GM23338 (cell line): Measurements from ENCODE around the gene RRAD. TPM values are rescaled to one million over a fixed set of nuclear protein-coding genes. Genes with fewer than 3 reads are reported as not detected.

Experiments used
- ATAC-seq: fragments of 200-7000 bp; cut with Tn5 transposase; 3 replicates; pipeline ENCODE4 v1.9.1; 2020
- DNase-seq: peaks from one replicate; pipeline ENCODE4 v3.0.0-alpha.2; 2015; ENCODE audit warnings: low spot score
- H2AFZ ChIP-seq: fragments of 200-600 bp; sonication (generic); 2 replicates; pipeline ENCODE4 v1.8.0; 2016; ENCODE audit warnings: antibody characterized with exemption, mild to moderate bottlenecking, moderate library complexity
- H3F3A ChIP-seq: fragments of 200-600 bp; sonication (generic); replicated peaks from 2 replicates; pipeline ENCODE4 v1.8.0; 2017; ENCODE audit warnings: antibody characterized with exemption, mixed run types, low read depth
- H3K27ac ChIP-seq: fragments of 200-600 bp; sonication (generic); 2 replicates; pipeline ENCODE4 v1.6.1; 2016; ENCODE audit warnings: low read depth
- H3K27me3 ChIP-seq: fragments of 200-600 bp; sonication (generic); 2 replicates; pipeline ENCODE4 v1.8.0; 2016; ENCODE audit warnings: mild to moderate bottlenecking, mixed run types, moderate library complexity; ENCODE audit not compliant: insufficient read depth
- H3K36me3 ChIP-seq: fragments of 200-600 bp; sonication (generic); 2 replicates; pipeline ENCODE4 v1.8.0; 2016; ENCODE audit warnings: mild to moderate bottlenecking; ENCODE audit not compliant: insufficient read depth
- H3K4me1 ChIP-seq: fragments of 200-600 bp; sonication (generic); 2 replicates; pipeline ENCODE4 v1.8.0; 2016; ENCODE audit warnings: mild to moderate bottlenecking, moderate library complexity; ENCODE audit not compliant: insufficient read depth
- H3K4me2 ChIP-seq: fragments of 200-600 bp; sonication (generic); 2 replicates; pipeline ENCODE4 v1.7.1; 2017; ENCODE audit warnings: mixed run types
- H3K4me3 ChIP-seq: fragments of 200-600 bp; sonication (generic); 2 replicates; pipeline ENCODE4 v1.6.1; 2016; ENCODE audit warnings: mixed run types
- H3K79me2 ChIP-seq: fragments of 200-600 bp; sonication (generic); replicated peaks from 2 replicates; pipeline ENCODE4 v1.8.0; 2017; ENCODE audit warnings: mild to moderate bottlenecking; ENCODE audit not compliant: insufficient read depth
- H3K9me2 ChIP-seq: fragments of 200-600 bp; sonication (generic); 2 replicates; pipeline ENCODE4 v1.8.0; 2017; ENCODE audit not compliant: insufficient read depth
- H4K20me1 ChIP-seq: fragments of 200-600 bp; sonication (generic); replicated peaks from 2 replicates; pipeline ENCODE4 v1.8.0; 2017; ENCODE audit warnings: mild to moderate bottlenecking; ENCODE audit not compliant: insufficient read depth
- H3K27ac Mint-ChIP-seq: 2 replicates; pipeline ENCODE4 v1.8.0; 2020; ENCODE audit warnings: inconsistent platforms, mild to moderate bottlenecking, moderate library complexity, mixed read lengths
- H3K27me3 Mint-ChIP-seq: 3 replicates; pipeline ENCODE4 v1.8.0; 2022; ENCODE audit warnings: low read depth, mild to moderate bottlenecking, moderate library complexity, mixed read lengths, inconsistent platforms; ENCODE audit not compliant: insufficient read depth, poor library complexity
- H3K36me3 Mint-ChIP-seq: 3 replicates; pipeline ENCODE4 v1.8.0; 2021; ENCODE audit warnings: low read depth, mild to moderate bottlenecking, inconsistent platforms, moderate library complexity, mixed read lengths
- H3K4me1 Mint-ChIP-seq: 3 replicates; pipeline ENCODE4 v1.8.0; 2020; ENCODE audit warnings: mild to moderate bottlenecking, inconsistent platforms, mixed read lengths
- H3K4me3 Mint-ChIP-seq: 3 replicates; pipeline ENCODE4 v1.8.0; 2021; ENCODE audit warnings: moderate library complexity, mild to moderate bottlenecking, inconsistent platforms, mixed read lengths
- H3K9me3 Mint-ChIP-seq: 3 replicates; pipeline ENCODE4 v1.8.0; 2020; ENCODE audit warnings: moderate library complexity, mild to moderate bottlenecking, inconsistent platforms, mixed read lengths
- CREB1 ChIP-seq: fragments of 250-450 bp; sonication (Bioruptor Pico); IDR thresholded peaks from 2 replicates; pipeline ENCODE4 v1.5.0; 2020; ENCODE audit warnings: low read depth, mild to moderate bottlenecking, moderate library complexity
- EZH2phosphoT487 ChIP-seq: fragments of 200-600 bp; sonication (generic); IDR thresholded peaks from one replicate; pipeline ENCODE4 v1.8.1; 2018; ENCODE audit warnings: antibody characterized with exemption; ENCODE audit not compliant: unreplicated experiment
- JUNB ChIP-seq: IDR thresholded peaks from one replicate; pipeline ENCODE4 v1.6.1; 2016; ENCODE audit warnings: antibody characterized with exemption; ENCODE audit not compliant: unreplicated experiment
- POLR2AphosphoS5 ChIP-seq: IDR thresholded peaks from 2 replicates; pipeline ENCODE4 v1.6.1; 2016; ENCODE audit warnings: antibody characterized with exemption, low read depth
- STAT1 ChIP-seq: IDR thresholded peaks from one replicate; pipeline ENCODE4 v1.6.1; 2016; ENCODE audit warnings: antibody characterized with exemption; ENCODE audit not compliant: unreplicated experiment
- ZNF114 ChIP-seq: fragments of 250-450 bp; sonication (Bioruptor Pico); IDR thresholded peaks from 2 replicates; pipeline ENCODE4 v1.5.0; 2020; ENCODE audit warnings: mild to moderate bottlenecking, moderate library complexity
- ZNF331 ChIP-seq: fragments of 250-450 bp; sonication (Bioruptor Pico); IDR thresholded peaks from 2 replicates; pipeline ENCODE4 v1.5.0; 2020; ENCODE audit warnings: low read depth, mild to moderate bottlenecking, moderate library complexity
- polyA plus RNA-seq: library from polyadenylated mRNA; unstranded; fragments of >200 nt; fragmentation: Nextera tagmentation; extraction: Ambion mirVana; gene quantifications from 2 replicates; pipeline ENCODE4 v1.2.1, GENCODE V29; 2016
- total RNA-seq: library from RNA; depleted of rRNA; stranded (reverse); fragments of >200 nt; shearing (Covaris generic); gene quantifications from 2 replicates; pipeline ENCODE4 v1.2.3, GENCODE V29; 2014
- TF ChIP-seq, protein P1 (sequence below): IDR thresholded peaks from 2 replicates; pipeline ENCODE4 v1.6.1; 2016; ENCODE audit warnings: antibody characterized with exemption
- TF ChIP-seq, protein P2 (sequence below): fragments of 250-450 bp; sonication (Bioruptor Pico); IDR thresholded peaks from 2 replicates; pipeline ENCODE4 v1.5.0; 2020; ENCODE audit warnings: mild to moderate bottlenecking, moderate library complexity
- TF ChIP-seq, protein P3 (sequence below): IDR thresholded peaks from one replicate; pipeline ENCODE4 v1.6.1; 2018; ENCODE audit warnings: antibody characterized with exemption; ENCODE audit not compliant: unreplicated experiment

Gene RRAD
- total and polyA plus RNA-seq, 2 experiments from 2014 or later, result 0.18 TPM; not detected in 1

DNA sequence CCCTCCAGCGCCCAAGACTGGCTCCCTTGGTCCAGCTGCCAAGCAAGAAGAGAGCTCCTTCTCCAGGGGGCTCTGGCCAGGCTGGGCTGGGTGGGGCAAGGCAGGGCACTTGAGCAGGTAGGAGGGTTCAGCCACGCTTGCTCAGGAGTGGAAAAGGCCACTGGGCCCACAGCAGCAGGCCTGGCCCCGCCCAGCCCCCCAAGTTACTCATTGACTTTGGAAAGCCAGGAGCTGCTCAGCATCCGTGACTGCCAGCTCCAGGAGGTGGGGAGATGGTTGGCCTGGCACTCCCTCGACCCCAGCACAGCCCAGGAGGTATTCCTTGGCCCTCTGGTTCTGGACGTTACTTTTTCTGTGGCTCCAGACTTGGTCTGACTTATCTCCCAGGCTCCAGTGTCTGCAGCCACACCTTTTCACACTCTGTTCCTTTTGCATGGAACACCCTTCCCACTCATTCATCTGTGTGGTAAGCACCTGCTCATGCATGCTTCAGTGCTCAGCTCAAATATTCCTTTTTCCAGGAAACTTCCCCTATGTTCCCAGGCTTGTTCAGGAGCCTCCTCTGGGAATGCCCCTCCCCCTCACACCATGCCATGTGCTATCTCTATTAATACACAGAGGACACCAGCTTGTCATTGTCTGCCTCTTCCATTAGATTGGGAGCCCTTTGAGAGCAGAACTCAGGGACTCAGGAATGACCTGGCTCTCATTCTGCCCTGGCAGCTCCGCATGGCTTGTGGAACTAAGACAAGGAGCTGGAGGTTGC is 6.3 kb downstream of the RRAD start, which contains the start of gene CDH16:
TSS of gene CDH16 (minus strand) at position 83 of the 766 bp plus-strand sequence. CDS start 820 bp downstream, outside the sequence.
- peaks cover 12% of the 10 kb centered on the region for H3K27me3 ChIP-seq
- no peak within 1 kb of the TSS for H3K4me2 ChIP-seq
- H3K4me1 ChIP-seq, result no peaks in the 10 kb centered on the region
- Mint-ChIP-seq H3K36me3 (no peaks in the 10 kb centered on the region), H3K9me3 (no peaks in the 10 kb centered on the region), H3K27ac (no peak within 1 kb of the TSS), H3K4me3 (no peak within 1 kb of the TSS), H3K27me3 (peaks cover 15% of the 10 kb centered on the region), H3K4me1 (no peaks in the 10 kb centered on the region; the same call in 2 of the 3 replicates)
- H3K79me2 ChIP-seq, result no peaks in the 10 kb centered on the region
- no peaks in the 10 kb centered on the region for H3K9me2 ChIP-seq
- TF ChIP-seq EZH2phosphoT487 (no peak), STAT1 (no peak), POLR2AphosphoS5 (no peak)
- no peak within 1 kb of the TSS for H3K27ac ChIP-seq
- H3F3A ChIP-seq, result no peaks in the 10 kb centered on the region
- H3K4me3 ChIP-seq, result no peak within 1 kb of the TSS
- no peaks in the 10 kb centered on the region for H4K20me1 ChIP-seq
- H3K36me3 ChIP-seq, result no peaks in the 10 kb centered on the region
- ATAC-seq (no peak), DNase-seq (no peak)
- H2AFZ ChIP-seq, result no peak within 1 kb of the TSS

DNA sequence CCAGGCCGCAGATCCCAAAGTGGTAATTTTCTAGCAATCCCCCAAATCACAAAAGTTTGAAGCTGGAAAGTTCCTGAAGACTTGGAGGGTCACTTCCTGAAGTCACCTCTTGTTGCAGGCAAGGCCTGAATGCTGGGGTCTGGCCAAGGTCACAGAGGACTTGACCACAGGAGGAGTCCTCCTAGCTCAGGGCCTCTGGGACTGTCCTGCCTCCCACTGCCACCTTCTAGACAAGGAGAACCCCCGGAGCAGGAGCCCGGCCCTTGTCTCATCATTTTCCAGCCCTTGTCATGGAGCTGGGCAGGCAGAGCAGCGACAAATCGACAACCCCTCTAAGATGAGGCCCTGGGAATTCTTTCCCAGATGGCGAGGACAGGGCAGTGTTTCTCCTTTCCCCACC is 7.0 kb downstream of the RRAD start:
- H3K27ac ChIP-seq, result no peak overlapping the region
- H3K4me1 ChIP-seq, result no peaks in the 10 kb centered on the region
- H2AFZ ChIP-seq, result no peak overlapping the region
- ATAC-seq, result no peak
- no peaks in the 10 kb centered on the region for H3F3A ChIP-seq
- peaks cover 5% of the 10 kb centered on the region for H3K27me3 ChIP-seq
- Mint-ChIP-seq H3K36me3 (no peaks in the 10 kb centered on the region), H3K9me3 (no peaks in the 10 kb centered on the region), H3K27me3 (peaks cover 11% of the 10 kb centered on the region), H3K27ac (no peak overlapping the region), H3K4me1 (no peaks in the 10 kb centered on the region; the same call in 2 of the 3 replicates), H3K4me3 (no peak overlapping the region)
- no peak overlapping the region for H3K4me2 ChIP-seq
- DNase-seq, result no peak
- no peaks in the 10 kb centered on the region for H4K20me1 ChIP-seq
- no peak for TF ChIP-seq STAT1
- no peak for TF ChIP-seq EZH2phosphoT487
- TF ChIP-seq, protein P1, sequence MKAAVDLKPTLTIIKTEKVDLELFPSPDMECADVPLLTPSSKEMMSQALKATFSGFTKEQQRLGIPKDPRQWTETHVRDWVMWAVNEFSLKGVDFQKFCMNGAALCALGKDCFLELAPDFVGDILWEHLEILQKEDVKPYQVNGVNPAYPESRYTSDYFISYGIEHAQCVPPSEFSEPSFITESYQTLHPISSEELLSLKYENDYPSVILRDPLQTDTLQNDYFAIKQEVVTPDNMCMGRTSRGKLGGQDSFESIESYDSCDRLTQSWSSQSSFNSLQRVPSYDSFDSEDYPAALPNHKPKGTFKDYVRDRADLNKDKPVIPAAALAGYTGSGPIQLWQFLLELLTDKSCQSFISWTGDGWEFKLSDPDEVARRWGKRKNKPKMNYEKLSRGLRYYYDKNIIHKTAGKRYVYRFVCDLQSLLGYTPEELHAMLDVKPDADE, result no peak
- TF ChIP-seq, protein P2, sequence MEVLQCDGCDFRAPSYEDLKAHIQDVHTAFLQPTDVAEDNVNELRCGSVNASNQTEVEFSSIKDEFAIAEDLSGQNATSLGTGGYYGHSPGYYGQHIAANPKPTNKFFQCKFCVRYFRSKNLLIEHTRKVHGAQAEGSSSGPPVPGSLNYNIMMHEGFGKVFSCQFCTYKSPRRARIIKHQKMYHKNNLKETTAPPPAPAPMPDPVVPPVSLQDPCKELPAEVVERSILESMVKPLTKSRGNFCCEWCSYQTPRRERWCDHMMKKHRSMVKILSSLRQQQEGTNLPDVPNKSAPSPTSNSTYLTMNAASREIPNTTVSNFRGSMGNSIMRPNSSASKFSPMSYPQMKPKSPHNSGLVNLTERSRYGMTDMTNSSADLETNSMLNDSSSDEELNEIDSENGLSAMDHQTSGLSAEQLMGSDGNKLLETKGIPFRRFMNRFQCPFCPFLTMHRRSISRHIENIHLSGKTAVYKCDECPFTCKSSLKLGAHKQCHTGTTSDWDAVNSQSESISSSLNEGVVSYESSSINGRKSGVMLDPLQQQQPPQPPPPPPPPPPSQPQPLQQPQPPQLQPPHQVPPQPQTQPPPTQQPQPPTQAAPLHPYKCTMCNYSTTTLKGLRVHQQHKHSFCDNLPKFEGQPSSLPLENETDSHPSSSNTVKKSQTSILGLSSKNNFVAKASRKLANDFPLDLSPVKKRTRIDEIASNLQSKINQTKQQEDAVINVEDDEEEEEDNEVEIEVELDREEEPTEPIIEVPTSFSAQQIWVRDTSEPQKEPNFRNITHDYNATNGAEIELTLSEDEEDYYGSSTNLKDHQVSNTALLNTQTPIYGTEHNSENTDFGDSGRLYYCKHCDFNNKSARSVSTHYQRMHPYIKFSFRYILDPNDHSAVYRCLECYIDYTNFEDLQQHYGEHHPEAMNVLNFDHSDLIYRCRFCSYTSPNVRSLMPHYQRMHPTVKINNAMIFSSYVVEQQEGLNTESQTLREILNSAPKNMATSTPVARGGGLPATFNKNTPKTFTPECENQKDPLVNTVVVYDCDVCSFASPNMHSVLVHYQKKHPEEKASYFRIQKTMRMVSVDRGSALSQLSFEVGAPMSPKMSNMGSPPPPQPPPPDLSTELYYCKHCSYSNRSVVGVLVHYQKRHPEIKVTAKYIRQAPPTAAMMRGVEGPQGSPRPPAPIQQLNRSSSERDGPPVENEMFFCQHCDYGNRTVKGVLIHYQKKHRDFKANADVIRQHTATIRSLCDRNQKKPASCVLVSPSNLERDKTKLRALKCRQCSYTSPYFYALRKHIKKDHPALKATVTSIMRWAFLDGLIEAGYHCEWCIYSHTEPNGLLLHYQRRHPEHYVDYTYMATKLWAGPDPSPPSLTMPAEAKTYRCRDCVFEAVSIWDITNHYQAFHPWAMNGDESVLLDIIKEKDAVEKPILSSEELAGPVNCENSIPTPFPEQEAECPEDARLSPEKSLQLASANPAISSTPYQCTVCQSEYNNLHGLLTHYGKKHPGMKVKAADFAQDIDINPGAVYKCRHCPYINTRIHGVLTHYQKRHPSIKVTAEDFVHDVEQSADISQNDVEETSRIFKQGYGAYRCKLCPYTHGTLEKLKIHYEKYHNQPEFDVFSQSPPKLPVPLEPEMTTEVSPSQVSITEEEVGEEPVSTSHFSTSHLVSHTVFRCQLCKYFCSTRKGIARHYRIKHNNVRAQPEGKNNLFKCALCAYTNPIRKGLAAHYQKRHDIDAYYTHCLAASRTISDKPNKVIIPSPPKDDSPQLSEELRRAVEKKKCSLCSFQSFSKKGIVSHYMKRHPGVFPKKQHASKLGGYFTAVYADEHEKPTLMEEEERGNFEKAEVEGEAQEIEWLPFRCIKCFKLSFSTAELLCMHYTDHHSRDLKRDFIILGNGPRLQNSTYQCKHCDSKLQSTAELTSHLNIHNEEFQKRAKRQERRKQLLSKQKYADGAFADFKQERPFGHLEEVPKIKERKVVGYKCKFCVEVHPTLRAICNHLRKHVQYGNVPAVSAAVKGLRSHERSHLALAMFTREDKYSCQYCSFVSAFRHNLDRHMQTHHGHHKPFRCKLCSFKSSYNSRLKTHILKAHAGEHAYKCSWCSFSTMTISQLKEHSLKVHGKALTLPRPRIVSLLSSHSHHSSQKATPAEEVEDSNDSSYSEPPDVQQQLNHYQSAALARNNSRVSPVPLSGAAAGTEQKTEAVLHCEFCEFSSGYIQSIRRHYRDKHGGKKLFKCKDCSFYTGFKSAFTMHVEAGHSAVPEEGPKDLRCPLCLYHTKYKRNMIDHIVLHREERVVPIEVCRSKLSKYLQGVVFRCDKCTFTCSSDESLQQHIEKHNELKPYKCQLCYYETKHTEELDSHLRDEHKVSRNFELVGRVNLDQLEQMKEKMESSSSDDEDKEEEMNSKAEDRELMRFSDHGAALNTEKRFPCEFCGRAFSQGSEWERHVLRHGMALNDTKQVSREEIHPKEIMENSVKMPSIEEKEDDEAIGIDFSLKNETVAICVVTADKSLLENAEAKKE (CRISPR knock-in tag), result no peak
- no peak for TF ChIP-seq JUNB
- no peak for TF ChIP-seq ZNF331 (CRISPR knock-in tag)
- no peak for TF ChIP-seq CREB1 (CRISPR knock-in tag)
- no peak for TF ChIP-seq ZNF114
- TF ChIP-seq, protein P3, sequence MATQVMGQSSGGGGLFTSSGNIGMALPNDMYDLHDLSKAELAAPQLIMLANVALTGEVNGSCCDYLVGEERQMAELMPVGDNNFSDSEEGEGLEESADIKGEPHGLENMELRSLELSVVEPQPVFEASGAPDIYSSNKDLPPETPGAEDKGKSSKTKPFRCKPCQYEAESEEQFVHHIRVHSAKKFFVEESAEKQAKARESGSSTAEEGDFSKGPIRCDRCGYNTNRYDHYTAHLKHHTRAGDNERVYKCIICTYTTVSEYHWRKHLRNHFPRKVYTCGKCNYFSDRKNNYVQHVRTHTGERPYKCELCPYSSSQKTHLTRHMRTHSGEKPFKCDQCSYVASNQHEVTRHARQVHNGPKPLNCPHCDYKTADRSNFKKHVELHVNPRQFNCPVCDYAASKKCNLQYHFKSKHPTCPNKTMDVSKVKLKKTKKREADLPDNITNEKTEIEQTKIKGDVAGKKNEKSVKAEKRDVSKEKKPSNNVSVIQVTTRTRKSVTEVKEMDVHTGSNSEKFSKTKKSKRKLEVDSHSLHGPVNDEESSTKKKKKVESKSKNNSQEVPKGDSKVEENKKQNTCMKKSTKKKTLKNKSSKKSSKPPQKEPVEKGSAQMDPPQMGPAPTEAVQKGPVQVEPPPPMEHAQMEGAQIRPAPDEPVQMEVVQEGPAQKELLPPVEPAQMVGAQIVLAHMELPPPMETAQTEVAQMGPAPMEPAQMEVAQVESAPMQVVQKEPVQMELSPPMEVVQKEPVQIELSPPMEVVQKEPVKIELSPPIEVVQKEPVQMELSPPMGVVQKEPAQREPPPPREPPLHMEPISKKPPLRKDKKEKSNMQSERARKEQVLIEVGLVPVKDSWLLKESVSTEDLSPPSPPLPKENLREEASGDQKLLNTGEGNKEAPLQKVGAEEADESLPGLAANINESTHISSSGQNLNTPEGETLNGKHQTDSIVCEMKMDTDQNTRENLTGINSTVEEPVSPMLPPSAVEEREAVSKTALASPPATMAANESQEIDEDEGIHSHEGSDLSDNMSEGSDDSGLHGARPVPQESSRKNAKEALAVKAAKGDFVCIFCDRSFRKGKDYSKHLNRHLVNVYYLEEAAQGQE, result no peak
- no peak overlapping the region for H3K4me3 ChIP-seq
- H3K36me3 ChIP-seq, result no peaks in the 10 kb centered on the region
- H3K79me2 ChIP-seq, result no peaks in the 10 kb centered on the region
- no peaks in the 10 kb centered on the region for H3K9me2 ChIP-seq
